GM12878 (cell line): ENCODE measurements around the gene BCORL1. TPM values are rescaled to one million over a fixed set of nuclear protein-coding genes. Genes with fewer than 3 reads are reported as not detected.

Experiments
- ATAC-seq: fragments of 200-7000 bp; cut with Tn5 transposase; 3 replicates; pipeline ENCODE4 v1.9.1; 2020; ENCODE audit warnings: mild to moderate bottlenecking, moderate library complexity
- BruUV-seq: library from RNA; stranded (reverse); fragments of 400-500 nt; replicated peaks from 2 replicates; lab custom pipeline; 2021; lab: Mats Ljungman, UMichigan
- CTCF ChIA-PET: fragments of 300-600 bp; sonication (Branson Sonifier 250); formaldehyde crosslinking; extraction: SDS; loops from one replicate; lab custom pipeline; 2021; ENCODE audit warnings: inconsistent platforms; lab: Yijun Ruan, JAX
- POLR2A ChIA-PET: fragments of 350-600 bp; formaldehyde crosslinking; extraction: SDS; loops from one replicate; lab custom pipeline; 2021; ENCODE audit warnings: inconsistent platforms; lab: Charles Lee
- RAD21 ChIA-PET: fragments of 300-600 bp; sonication (Branson Sonifier 250); formaldehyde crosslinking; loops from one replicate; lab custom pipeline; 2023; ENCODE audit warnings: antibody characterized with exemption; ENCODE audit not compliant: unreplicated experiment; lab: Charles Lee
- SMC1A ChIA-PET: fragments of 300-600 bp; sonication (Branson Sonifier 250); formaldehyde crosslinking; loops from one replicate; lab custom pipeline; 2023; ENCODE audit not compliant: unreplicated experiment, uncharacterized antibody; lab: Charles Lee
- DNase-seq: peaks from one replicate; pipeline ENCODE4 v3.0.0-alpha.2; 2011; ENCODE audit warnings: low read depth, low spot score
- FAIRE-seq: peaks from 3 replicates; lab custom pipeline; 2011; peaks lifted over from hg19 to GRCh38; lab: Jason Lieb, UNC
- H2AFZ ChIP-seq: 2 replicates; pipeline ENCODE4 v1.6.0; 2011; ENCODE audit warnings: low read depth, low read length, control low read depth; ENCODE audit not compliant: control insufficient read depth
- H3K27ac ChIP-seq: 2 replicates; pipeline ENCODE4 v1.5.1; 2011; ENCODE audit warnings: control low read depth; ENCODE audit not compliant: control insufficient read depth, insufficient read depth
- H3K27me3 ChIP-seq, 2 experiments: replicated peaks in 1 of 2; 2 replicates each; pipeline versions ENCODE4 v1.6.0 to v1.6.1; 2011; ENCODE audit warnings: low read length in 1 of 2; ENCODE audit not compliant: control insufficient read depth in 2 of 2, insufficient read depth in 2 of 2
- H3K36me3 ChIP-seq, 2 experiments: 2 replicates each; pipeline ENCODE4 v1.5.1; 2011; ENCODE audit warnings: low read length in 1 of 2; ENCODE audit not compliant: control insufficient read depth in 2 of 2, insufficient read depth in 2 of 2
- H3K4me1 ChIP-seq: 2 replicates; pipeline ENCODE4 v1.6.1; 2011; ENCODE audit warnings: mild to moderate bottlenecking, low read length, moderate library complexity, mixed read lengths; ENCODE audit not compliant: control insufficient read depth, insufficient read depth
- H3K4me2 ChIP-seq: 2 replicates; pipeline ENCODE4 v1.6.0; 2011; ENCODE audit warnings: control low read depth; ENCODE audit not compliant: control insufficient read depth, insufficient read depth
- H3K4me3 ChIP-seq: fragments of 200-600 bp; sonication (generic); 2 replicates; pipeline ENCODE4 v1.5.1; 2016
- H3K79me2 ChIP-seq: 2 replicates; pipeline ENCODE4 v1.6.0; 2011; ENCODE audit warnings: low read length; ENCODE audit not compliant: control insufficient read depth, insufficient read depth
- H3K9ac ChIP-seq: 2 replicates; pipeline ENCODE4 v1.8.0; 2011; ENCODE audit warnings: low read length, control low read depth, mixed read lengths; ENCODE audit not compliant: control insufficient read depth, insufficient read depth
- H3K9me3 ChIP-seq: replicated peaks from 3 replicates; pipeline ENCODE4 v1.5.1; 2011; ENCODE audit warnings: mild to moderate bottlenecking, low read length; ENCODE audit not compliant: control insufficient read depth, insufficient read depth
- H4K20me1 ChIP-seq: 2 replicates; pipeline ENCODE4 v1.6.0; 2011; ENCODE audit not compliant: control insufficient read depth, insufficient read depth
- FOS ChIP-seq: IDR thresholded peaks from 3 replicates; pipeline ENCODE4 v1.6.1; 2011; ENCODE audit warnings: borderline replicate concordance; ENCODE audit not compliant: insufficient read length; ENCODE audit errors: extremely low read depth
- RB1 ChIP-seq: fragments of 450-650 bp; formaldehyde crosslinking; IDR thresholded peaks from 2 replicates; pipeline ENCODE4 v1.6.1; 2017; ENCODE audit warnings: mild to moderate bottlenecking, borderline replicate concordance
- SRF ChIP-seq, 2 experiments: IDR thresholded peaks; 2 replicates each; pipeline ENCODE4 v1.6.1; 2011; ENCODE audit warnings: low read depth in 2 of 2, low read length in 2 of 2, mild to moderate bottlenecking in 1 of 2, moderate library complexity in 1 of 2
- ZNF207 ChIP-seq: fragments of 450-650 bp; IDR thresholded peaks from 2 replicates; pipeline ENCODE4 v1.6.1; 2014; ENCODE audit warnings: antibody characterized with exemption, mild to moderate bottlenecking, borderline replicate concordance
- ZSCAN29 ChIP-seq: fragments of 450-650 bp; IDR thresholded peaks from 2 replicates; pipeline ENCODE4 v1.6.1; 2017; ENCODE audit warnings: mild to moderate bottlenecking, moderate library complexity
- WGBS: methylation state at CpG from one replicate; pipeline ENCODE4 v1.1.6; 2016; ENCODE audit warnings: low lambda C conversion rate; ENCODE audit not compliant: insufficient replicate concordance, insufficient coverage; ENCODE audit errors: missing lambda C conversion rate; 5-methylcytosine and 5-hydroxymethylcytosine counted together
- in situ Hi-C: fragments of 300-500 bp; cut with MboI; formaldehyde crosslinking; loops from 9 replicates; pipeline ENCODE4 v1.14.3; 2018; ENCODE audit warnings: mixed read lengths
- intact Hi-C: fragments of 100-400 bp; cut with micrococcal nuclease; formaldehyde crosslinking; loops from one replicate; pipeline ENCODE4 v1.14.2; 2022; ENCODE audit not compliant: unreplicated experiment
- polyA plus RNA-seq, 11 experiments: library from polyadenylated mRNA; depleted of rRNA in 4 of 11; unstranded in 6 of 11; stranded (reverse) in 5 of 11; fragments of >200 nt; fragmentation: Nextera tagmentation in 4 of 11; fragmentation: Illumina TruSeq in 1 of 11; extraction: Ambion mirVana in 4 of 11; extraction: Trizol in 1 of 11; gene quantifications; 1 replicate in 1 of 11; 2 replicates in 10 of 11; pipeline versions ENCODE4 v1.2.1 to v1.2.3, GENCODE V29; 2011 to 2016; ENCODE audit warnings: inconsistent platforms in 2 of 11, missing spikeins in 2 of 11, low read depth in 1 of 11
- total RNA-seq, 4 experiments: library from RNA; depleted of rRNA in 3 of 4; stranded (reverse); fragments of >200 nt in 3 of 4; fragmentation: Illumina TruSeq in 1 of 4; extraction: Trizol in 1 of 4; gene quantifications; 2 replicates each; pipeline versions ENCODE4 v1.2.1 to v1.2.3, GENCODE V29; 2013 to 2021
- TF ChIP-seq, protein P1 (sequence below): fragments of 450-650 bp; IDR thresholded peaks from 2 replicates; pipeline ENCODE4 v1.6.1; 2017; ENCODE audit warnings: borderline replicate concordance
- TF ChIP-seq, protein P2 (sequence below): fragments of 450-650 bp; IDR thresholded peaks from 2 replicates; pipeline ENCODE4 v1.6.1; 2016; ENCODE audit warnings: mild to moderate bottlenecking, moderate library complexity, borderline replicate concordance

The BCORL1 gene
- total and polyA plus RNA-seq, 10 of the 15 experiments (the other 5 are each of a cell fraction or from before 2014, with no cell fraction given), result 0.16 to 7.2 (median 0.94) TPM

DNA sequence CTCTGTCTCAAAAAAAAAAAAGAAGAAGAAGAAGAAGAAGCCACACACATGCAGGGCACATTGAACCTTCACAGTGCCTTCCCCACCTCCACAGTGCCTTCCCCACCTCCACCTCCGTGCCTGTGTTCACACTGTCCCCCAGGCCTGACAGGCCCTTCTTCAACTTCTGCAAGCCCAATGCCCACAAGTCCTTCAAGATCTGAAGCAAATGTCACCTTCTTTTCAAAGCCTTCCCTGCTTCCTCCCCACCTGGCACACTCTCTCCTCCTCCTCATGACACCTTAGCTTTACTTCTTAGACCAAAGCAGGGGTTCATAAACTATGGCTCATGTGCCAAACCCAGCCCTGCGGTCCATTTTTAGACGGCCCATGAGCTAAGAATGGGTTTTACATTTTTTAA, 107.9 kb downstream of the BCORL1 start:
- no TSS peak for BruUV-seq
- no peak for TF ChIP-seq ZSCAN29
- Histone ChIP-seq H3K4me2 (peak overlapping the region; percentile 10), H3K4me1 (peaks cover 30% of the 10 kb centered on the region), H3K27me3 (no peaks in the 10 kb centered on the region), H2AFZ (no peak overlapping the region), H4K20me1 (no peaks in the 10 kb centered on the region), H3K79me2 (peaks cover 55% of the 10 kb centered on the region), H3K9me3 (no peaks in the 10 kb centered on the region; the same call in 2 of the 3 replicates), H3K36me3 (peaks cover 2 to 3% of the 10 kb centered on the region in 2 experiments; a peak in 1 of 4 replicates), H3K27ac (no peak overlapping the region), H3K9ac (no peak overlapping the region), H3K4me3 (no peak overlapping the region)
- POLR2A ChIA-PET, result no interaction called here
- 66% methylated on average over 3 of the region's 3 CpGs for WGBS
- no peak for DNase-seq
- no peak for FAIRE-seq
- SMC1A ChIA-PET, result interaction anchor here (0.9 to 3.0 kb wide), 2 partner anchors 10 to 19 kb away, joined by 4 to 15 read pairs; no protein-coding TSS in a partner anchor
- intact Hi-C loops, result no loop called here
- CTCF ChIA-PET, result interaction anchor here (0.7 to 2.8 kb wide), 2 partner anchors 10 to 19 kb away, joined by 3 to 15 read pairs; no protein-coding TSS in a partner anchor
- in situ Hi-C loops, result no loop called here
- RAD21 ChIA-PET, result interaction anchor here (0.8 to 1.2 kb wide), 3 partner anchors 11 to 174 kb away, joined by 3 to 6 read pairs (median 4); partner anchors contain the start of gene AIFM1
- no peak for ATAC-seq

DNA sequence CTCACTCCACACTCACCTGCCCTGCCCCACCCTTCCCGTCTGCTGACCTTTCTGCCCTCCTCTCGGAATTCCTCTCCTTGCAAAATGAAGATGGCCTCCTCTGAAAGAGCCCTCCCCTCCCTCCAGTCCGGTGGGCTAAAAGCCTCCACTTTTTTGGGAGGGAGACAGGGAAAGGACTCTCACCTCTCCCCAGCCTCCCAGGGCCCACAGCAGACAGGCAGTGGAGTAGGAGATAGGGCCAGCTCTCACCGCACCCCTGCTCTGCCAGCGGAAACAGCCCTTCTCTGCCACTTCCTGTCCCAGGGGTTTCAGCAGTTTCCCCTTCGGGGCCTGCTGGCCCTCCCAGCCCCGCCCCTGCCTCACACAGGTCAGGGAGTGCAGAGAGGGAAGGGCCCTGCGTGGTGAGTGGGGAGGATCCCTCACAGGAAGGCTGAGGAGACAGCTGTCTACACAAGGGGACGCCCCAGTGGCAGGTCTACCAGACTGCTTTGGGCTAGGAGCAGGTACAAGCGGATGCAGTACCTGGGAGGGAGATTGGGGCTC, 109.6 kb downstream of the BCORL1 start:
- H3K36me3 ChIP-seq, result 0 out of 4 replicates have a peak, but pooled peaks cover 0 to 3% of the 10 kb centered on the region in 2 experiments
- ChIA-PET SMC1A (interaction anchor here (0.9 to 3.0 kb wide), 3 partner anchors 11 to 17 kb away, joined by 4 to 15 read pairs (median 4); no protein-coding TSS in a partner anchor), CTCF (interaction anchor here (0.7 to 2.8 kb wide), 2 partner anchors 12 kb away, joined by 3 to 15 read pairs; no protein-coding TSS in a partner anchor), POLR2A (interaction anchor here (0.8 to 1.0 kb wide), 2 partner anchors 17 to 20 kb away, joined by 3 read pairs; no protein-coding TSS in a partner anchor), RAD21 (interaction anchor here (0.7 to 1.4 kb wide), 4 partner anchors 10 to 85 kb away, joined by 3 to 13 read pairs (median 4); no protein-coding TSS in a partner anchor)
- in situ Hi-C loops, result no loop called here
- BruUV-seq, result no TSS peak
- peak; percentile 75 for FAIRE-seq
- WGBS, result 4% methylated on average over 10 of the region's 10 CpGs
- DNase-seq, result peak; percentile 81
- no peaks in the 10 kb centered on the region for H3K27me3 ChIP-seq
- peaks cover 43% of the 10 kb centered on the region for H3K79me2 ChIP-seq
- peak; percentile 97 for ATAC-seq
- peak overlapping the region; percentile 92 for H3K4me2 ChIP-seq
- H3K4me3 ChIP-seq, result peak overlapping the region; percentile 64; the same call in 1 of the 2 replicates
- peaks cover 18% of the 10 kb centered on the region for H3K4me1 ChIP-seq
- no peaks in the 10 kb centered on the region; the same call in 2 of the 3 replicates for H3K9me3 ChIP-seq
- H3K27ac ChIP-seq, result peak overlapping the region; percentile 88
- intact Hi-C loops, result loop anchor here (1.0 kb wide), 1 partner anchor 17 kb away; no protein-coding TSS in a partner anchor
- H2AFZ ChIP-seq, result peak overlapping the region; percentile 12; the same call in 1 of the 2 replicates
- H4K20me1 ChIP-seq, result no peaks in the 10 kb centered on the region
- peak overlapping the region; percentile 71 for H3K9ac ChIP-seq
- TF ChIP-seq FOS (no peak), RB1 (no peak), SRF (IDR thresholded peaks at IDR 0.05; ENCODE audit: low read depth in 2 of 2, low read length in 2 of 2) (peak; percentile 74), ZNF207 (no peak)
- TF ChIP-seq, protein P1, sequence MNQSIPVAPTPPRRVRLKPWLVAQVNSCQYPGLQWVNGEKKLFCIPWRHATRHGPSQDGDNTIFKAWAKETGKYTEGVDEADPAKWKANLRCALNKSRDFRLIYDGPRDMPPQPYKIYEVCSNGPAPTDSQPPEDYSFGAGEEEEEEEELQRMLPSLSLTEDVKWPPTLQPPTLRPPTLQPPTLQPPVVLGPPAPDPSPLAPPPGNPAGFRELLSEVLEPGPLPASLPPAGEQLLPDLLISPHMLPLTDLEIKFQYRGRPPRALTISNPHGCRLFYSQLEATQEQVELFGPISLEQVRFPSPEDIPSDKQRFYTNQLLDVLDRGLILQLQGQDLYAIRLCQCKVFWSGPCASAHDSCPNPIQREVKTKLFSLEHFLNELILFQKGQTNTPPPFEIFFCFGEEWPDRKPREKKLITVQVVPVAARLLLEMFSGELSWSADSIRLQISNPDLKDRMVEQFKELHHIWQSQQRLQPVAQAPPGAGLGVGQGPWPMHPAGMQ, result no peak
- TF ChIP-seq, protein P2, sequence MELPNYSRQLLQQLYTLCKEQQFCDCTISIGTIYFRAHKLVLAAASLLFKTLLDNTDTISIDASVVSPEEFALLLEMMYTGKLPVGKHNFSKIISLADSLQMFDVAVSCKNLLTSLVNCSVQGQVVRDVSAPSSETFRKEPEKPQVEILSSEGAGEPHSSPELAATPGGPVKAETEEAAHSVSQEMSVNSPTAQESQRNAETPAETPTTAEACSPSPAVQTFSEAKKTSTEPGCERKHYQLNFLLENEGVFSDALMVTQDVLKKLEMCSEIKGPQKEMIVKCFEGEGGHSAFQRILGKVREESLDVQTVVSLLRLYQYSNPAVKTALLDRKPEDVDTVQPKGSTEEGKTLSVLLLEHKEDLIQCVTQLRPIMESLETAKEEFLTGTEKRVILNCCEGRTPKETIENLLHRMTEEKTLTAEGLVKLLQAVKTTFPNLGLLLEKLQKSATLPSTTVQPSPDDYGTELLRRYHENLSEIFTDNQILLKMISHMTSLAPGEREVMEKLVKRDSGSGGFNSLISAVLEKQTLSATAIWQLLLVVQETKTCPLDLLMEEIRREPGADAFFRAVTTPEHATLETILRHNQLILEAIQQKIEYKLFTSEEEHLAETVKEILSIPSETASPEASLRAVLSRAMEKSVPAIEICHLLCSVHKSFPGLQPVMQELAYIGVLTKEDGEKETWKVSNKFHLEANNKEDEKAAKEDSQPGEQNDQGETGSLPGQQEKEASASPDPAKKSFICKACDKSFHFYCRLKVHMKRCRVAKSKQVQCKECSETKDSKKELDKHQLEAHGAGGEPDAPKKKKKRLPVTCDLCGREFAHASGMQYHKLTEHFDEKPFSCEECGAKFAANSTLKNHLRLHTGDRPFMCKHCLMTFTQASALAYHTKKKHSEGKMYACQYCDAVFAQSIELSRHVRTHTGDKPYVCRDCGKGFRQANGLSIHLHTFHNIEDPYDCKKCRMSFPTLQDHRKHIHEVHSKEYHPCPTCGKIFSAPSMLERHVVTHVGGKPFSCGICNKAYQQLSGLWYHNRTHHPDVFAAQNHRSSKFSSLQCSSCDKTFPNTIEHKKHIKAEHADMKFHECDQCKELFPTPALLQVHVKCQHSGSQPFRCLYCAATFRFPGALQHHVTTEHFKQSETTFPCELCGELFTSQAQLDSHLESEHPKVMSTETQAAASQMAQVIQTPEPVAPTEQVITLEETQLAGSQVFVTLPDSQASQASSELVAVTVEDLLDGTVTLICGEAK, result peak; percentile 59; the same call in 1 of the 2 replicates
